ENCODE data around the gene RAX2. TPM values are rescaled to one million over a fixed set of nuclear protein-coding genes. Genes with fewer than 3 reads are reported as not detected.

Gene RAX2
- total and polyA plus RNA-seq, 2 of the 13 experiments (the other 11 are each of a cell fraction or from before 2014, with no cell fraction given) = not detected

DNA sequence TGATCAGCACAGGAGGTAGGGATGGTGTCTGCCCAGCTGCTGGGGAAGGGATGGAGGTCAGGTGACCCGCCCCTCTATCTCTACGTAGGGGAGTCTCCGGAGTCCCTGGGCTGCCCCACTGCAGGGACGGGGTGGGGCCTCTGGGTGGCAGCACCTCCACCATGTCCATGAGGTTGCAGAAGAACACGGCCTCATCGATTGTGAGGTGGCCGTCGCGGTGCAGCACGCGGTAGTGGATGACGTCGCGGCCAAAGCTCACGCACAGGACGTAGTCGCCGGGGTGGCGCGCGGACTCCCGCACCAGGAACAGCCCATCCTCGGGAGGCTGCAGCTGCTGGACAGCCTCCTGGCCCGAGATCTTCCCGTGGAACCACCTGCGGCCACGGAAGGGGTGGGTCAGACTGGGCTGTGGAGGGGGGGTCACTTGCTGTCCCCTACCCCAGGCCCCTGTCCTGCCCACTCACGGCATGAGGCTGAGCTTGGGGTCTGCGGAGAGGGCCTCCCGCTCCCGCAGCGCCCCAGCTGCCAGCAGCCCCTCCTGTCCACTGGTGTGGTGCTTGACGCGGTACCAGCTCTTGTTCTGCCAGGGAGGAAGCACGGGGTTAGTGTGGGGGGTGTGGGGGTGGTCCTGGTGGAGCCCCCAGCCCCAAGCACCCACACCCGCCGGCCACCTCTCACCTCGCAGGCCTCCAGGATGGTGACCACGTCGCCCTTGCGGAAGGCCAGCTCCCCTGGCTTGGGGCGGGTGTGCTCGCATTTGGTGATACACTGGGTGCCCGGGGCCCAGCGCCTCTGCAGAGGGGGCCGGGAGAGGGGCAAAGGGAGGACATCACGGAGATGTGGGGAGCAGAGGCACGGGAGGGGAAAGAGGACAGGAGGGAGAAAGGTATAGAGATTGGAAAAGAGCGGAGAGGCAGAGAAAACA lies 11.9 kb upstream of the RAX2 start (continued):
- TF ChIP-seq, protein P1, sequence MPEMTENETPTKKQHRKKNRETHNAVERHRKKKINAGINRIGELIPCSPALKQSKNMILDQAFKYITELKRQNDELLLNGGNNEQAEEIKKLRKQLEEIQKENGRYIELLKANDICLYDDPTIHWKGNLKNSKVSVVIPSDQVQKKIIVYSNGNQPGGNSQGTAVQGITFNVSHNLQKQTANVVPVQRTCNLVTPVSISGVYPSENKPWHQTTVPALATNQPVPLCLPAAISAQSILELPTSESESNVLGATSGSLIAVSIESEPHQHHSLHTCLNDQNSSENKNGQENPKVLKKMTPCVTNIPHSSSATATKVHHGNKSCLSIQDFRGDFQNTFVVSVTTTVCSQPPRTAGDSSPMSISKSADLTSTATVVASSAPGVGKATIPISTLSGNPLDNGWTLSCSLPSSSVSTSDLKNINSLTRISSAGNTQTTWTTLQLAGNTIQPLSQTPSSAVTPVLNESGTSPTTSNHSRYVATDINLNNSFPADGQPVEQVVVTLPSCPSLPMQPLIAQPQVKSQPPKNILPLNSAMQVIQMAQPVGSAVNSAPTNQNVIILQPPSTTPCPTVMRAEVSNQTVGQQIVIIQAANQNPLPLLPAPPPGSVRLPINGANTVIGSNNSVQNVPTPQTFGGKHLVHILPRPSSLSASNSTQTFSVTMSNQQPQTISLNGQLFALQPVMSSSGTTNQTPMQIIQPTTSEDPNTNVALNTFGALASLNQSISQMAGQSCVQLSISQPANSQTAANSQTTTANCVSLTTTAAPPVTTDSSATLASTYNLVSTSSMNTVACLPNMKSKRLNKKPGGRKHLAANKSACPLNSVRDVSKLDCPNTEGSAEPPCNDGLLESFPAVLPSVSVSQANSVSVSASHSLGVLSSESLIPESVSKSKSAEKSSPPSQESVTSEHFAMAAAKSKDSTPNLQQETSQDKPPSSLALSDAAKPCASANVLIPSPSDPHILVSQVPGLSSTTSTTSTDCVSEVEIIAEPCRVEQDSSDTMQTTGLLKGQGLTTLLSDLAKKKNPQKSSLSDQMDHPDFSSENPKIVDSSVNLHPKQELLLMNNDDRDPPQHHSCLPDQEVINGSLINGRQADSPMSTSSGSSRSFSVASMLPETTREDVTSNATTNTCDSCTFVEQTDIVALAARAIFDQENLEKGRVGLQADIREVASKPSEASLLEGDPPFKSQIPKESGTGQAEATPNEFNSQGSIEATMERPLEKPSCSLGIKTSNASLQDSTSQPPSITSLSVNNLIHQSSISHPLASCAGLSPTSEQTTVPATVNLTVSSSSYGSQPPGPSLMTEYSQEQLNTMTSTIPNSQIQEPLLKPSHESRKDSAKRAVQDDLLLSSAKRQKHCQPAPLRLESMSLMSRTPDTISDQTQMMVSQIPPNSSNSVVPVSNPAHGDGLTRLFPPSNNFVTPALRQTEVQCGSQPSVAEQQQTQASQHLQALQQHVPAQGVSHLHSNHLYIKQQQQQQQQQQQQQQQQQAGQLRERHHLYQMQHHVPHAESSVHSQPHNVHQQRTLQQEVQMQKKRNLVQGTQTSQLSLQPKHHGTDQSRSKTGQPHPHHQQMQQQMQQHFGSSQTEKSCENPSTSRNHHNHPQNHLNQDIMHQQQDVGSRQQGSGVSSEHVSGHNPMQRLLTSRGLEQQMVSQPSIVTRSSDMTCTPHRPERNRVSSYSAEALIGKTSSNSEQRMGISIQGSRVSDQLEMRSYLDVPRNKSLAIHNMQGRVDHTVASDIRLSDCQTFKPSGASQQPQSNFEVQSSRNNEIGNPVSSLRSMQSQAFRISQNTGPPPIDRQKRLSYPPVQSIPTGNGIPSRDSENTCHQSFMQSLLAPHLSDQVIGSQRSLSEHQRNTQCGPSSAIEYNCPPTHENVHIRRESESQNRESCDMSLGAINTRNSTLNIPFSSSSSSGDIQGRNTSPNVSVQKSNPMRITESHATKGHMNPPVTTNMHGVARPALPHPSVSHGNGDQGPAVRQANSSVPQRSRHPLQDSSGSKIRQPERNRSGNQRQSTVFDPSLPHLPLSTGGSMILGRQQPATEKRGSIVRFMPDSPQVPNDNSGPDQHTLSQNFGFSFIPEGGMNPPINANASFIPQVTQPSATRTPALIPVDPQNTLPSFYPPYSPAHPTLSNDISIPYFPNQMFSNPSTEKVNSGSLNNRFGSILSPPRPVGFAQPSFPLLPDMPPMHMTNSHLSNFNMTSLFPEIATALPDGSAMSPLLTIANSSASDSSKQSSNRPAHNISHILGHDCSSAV (CRISPR knock-in tag; IDR thresholded peaks at IDR 0.05; ENCODE audit: borderline replicate concordance) = no peak
- TF ChIP-seq, protein P2, sequence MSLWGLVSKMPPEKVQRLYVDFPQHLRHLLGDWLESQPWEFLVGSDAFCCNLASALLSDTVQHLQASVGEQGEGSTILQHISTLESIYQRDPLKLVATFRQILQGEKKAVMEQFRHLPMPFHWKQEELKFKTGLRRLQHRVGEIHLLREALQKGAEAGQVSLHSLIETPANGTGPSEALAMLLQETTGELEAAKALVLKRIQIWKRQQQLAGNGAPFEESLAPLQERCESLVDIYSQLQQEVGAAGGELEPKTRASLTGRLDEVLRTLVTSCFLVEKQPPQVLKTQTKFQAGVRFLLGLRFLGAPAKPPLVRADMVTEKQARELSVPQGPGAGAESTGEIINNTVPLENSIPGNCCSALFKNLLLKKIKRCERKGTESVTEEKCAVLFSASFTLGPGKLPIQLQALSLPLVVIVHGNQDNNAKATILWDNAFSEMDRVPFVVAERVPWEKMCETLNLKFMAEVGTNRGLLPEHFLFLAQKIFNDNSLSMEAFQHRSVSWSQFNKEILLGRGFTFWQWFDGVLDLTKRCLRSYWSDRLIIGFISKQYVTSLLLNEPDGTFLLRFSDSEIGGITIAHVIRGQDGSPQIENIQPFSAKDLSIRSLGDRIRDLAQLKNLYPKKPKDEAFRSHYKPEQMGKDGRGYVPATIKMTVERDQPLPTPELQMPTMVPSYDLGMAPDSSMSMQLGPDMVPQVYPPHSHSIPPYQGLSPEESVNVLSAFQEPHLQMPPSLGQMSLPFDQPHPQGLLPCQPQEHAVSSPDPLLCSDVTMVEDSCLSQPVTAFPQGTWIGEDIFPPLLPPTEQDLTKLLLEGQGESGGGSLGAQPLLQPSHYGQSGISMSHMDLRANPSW (CRISPR knock-in tag; IDR thresholded peaks at IDR 0.05; ENCODE audit: borderline replicate concordance) = no peak
- TF ChIP-seq SP1 (IDR thresholded peaks at IDR 0.05) (no peak), SP1 (CRISPR knock-in tag; IDR thresholded peaks at IDR 0.05) (peak; percentile 43; the same call in 1 of the 2 replicates), ARNT (IDR thresholded peaks at IDR 0.05) (no peak), MIER3 (CRISPR knock-in tag; IDR thresholded peaks at IDR 0.05; ENCODE audit: borderline replicate concordance) (peak; percentile 40; the same call in 1 of the 2 replicates), ZNF101 (CRISPR knock-in tag; IDR thresholded peaks at IDR 0.05; ENCODE audit: borderline replicate concordance, low read depth) (no peak), ZNF777 (CRISPR knock-in tag; IDR thresholded peaks at IDR 0.05) (peak; percentile 55; the same call in 1 of the 2 replicates), SATB2 (CRISPR knock-in tag; IDR thresholded peaks at IDR 0.05) (no peak)
- TF ChIP-seq, protein P3, sequence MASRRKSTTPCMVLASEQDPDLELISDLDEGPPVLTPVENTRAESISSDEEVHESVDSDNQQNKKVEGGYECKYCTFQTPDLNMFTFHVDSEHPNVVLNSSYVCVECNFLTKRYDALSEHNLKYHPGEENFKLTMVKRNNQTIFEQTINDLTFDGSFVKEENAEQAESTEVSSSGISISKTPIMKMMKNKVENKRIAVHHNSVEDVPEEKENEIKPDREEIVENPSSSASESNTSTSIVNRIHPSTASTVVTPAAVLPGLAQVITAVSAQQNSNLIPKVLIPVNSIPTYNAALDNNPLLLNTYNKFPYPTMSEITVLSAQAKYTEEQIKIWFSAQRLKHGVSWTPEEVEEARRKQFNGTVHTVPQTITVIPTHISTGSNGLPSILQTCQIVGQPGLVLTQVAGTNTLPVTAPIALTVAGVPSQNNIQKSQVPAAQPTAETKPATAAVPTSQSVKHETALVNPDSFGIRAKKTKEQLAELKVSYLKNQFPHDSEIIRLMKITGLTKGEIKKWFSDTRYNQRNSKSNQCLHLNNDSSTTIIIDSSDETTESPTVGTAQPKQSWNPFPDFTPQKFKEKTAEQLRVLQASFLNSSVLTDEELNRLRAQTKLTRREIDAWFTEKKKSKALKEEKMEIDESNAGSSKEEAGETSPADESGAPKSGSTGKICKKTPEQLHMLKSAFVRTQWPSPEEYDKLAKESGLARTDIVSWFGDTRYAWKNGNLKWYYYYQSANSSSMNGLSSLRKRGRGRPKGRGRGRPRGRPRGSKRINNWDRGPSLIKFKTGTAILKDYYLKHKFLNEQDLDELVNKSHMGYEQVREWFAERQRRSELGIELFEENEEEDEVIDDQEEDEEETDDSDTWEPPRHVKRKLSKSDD (CRISPR knock-in tag; IDR thresholded peaks at IDR 0.05; ENCODE audit: low read depth) = peak; percentile 63; the same call in 1 of the 2 replicates
- TF ChIP-seq, protein P4, sequence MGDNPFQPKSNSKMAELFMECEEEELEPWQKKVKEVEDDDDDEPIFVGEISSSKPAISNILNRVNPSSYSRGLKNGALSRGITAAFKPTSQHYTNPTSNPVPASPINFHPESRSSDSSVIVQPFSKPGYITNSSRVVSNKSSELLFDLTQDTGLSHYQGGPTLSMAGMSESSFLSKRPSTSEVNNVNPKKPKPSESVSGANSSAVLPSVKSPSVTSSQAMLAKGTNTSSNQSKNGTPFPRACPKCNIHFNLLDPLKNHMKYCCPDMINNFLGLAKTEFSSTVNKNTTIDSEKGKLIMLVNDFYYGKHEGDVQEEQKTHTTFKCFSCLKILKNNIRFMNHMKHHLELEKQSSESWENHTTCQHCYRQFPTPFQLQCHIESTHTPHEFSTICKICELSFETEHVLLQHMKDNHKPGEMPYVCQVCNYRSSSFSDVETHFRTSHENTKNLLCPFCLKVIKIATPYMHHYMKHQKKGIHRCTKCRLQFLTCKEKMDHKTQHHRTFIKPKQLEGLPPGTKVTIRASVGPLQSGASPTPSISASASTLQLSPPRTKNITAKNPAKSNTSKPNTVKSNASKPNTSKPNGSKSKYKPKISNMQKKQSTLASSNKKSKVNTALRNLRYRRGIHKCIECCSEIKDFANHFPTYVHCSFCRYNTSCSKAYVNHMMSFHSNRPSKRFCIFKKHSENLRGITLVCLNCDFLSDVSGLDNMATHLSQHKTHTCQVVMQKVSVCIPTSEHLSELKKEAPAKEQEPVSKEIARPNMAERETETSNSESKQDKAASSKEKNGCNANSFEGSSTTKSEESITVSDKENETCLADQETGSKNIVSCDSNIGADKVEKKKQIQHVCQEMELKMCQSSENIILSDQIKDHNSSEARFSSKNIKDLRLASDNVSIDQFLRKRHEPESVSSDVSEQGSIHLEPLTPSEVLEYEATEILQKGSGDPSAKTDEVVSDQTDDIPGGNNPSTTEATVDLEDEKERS (CRISPR knock-in tag; IDR thresholded peaks at IDR 0.05) = no peak
